WTC11 (cell line): ENCODE data around the gene PHPT1. TPM values are rescaled to one million over a fixed set of nuclear protein-coding genes. Genes with fewer than 3 reads are reported as not detected.
A peak's percentile ranks its signal among the peaks of the same experiment; 100 is the strongest.

Experiments
- ATF2 ChIP-seq: sonication (generic); formaldehyde crosslinking; IDR thresholded peaks from 2 replicates; pipeline ENCODE4 v1.8.1; 2022; ENCODE audit warnings: low read depth, missing genetic modification reagents, borderline replicate concordance
- CBFB ChIP-seq: sonication (generic); formaldehyde crosslinking; IDR thresholded peaks from 2 replicates; pipeline ENCODE4 v1.8.1; 2022; ENCODE audit warnings: mild to moderate bottlenecking, low read depth, missing genetic modification reagents
- CREB1 ChIP-seq: sonication (generic); formaldehyde crosslinking; IDR thresholded peaks from 2 replicates; pipeline ENCODE4 v1.8.0; 2023; ENCODE audit warnings: mild to moderate bottlenecking, missing genetic modification reagents
- CTCF ChIP-seq: fragments of 200-600 bp; IDR thresholded peaks from 2 replicates; pipeline ENCODE4 v1.8.0; 2022; ENCODE audit warnings: antibody characterized with exemption
- E2F5 ChIP-seq: sonication (generic); formaldehyde crosslinking; IDR thresholded peaks from 2 replicates; pipeline ENCODE4 v1.8.1; 2022; ENCODE audit warnings: mild to moderate bottlenecking, moderate library complexity, missing genetic modification reagents
- ETV6 ChIP-seq: sonication (generic); formaldehyde crosslinking; IDR thresholded peaks from 2 replicates; pipeline ENCODE4 v1.8.1; 2022; ENCODE audit warnings: mild to moderate bottlenecking, missing genetic modification reagents
- FOXK1 ChIP-seq: sonication (generic); formaldehyde crosslinking; IDR thresholded peaks from 2 replicates; pipeline ENCODE4 v1.8.0; 2022; ENCODE audit warnings: mild to moderate bottlenecking, moderate library complexity, missing genetic modification reagents
- NFYB ChIP-seq: sonication (generic); formaldehyde crosslinking; conservative IDR thresholded peaks from 2 replicates; pipeline ENCODE4 v1.8.0; 2022; ENCODE audit warnings: low read depth, missing genetic modification reagents
- SMAD3 ChIP-seq: sonication (generic); formaldehyde crosslinking; IDR thresholded peaks from 2 replicates; pipeline ENCODE4 v1.8.0; 2022; ENCODE audit warnings: missing genetic modification reagents, mild to moderate bottlenecking, borderline replicate concordance
- TP53 ChIP-seq: sonication (generic); formaldehyde crosslinking; IDR thresholded peaks from 2 replicates; pipeline ENCODE4 v1.8.1; 2023; ENCODE audit warnings: mild to moderate bottlenecking, missing genetic modification reagents
- USF2 ChIP-seq: sonication (generic); formaldehyde crosslinking; IDR thresholded peaks from 2 replicates; pipeline ENCODE4 v1.8.1; 2023; ENCODE audit warnings: mild to moderate bottlenecking, missing genetic modification reagents, moderate library complexity
- ZNF396 ChIP-seq: fragments of 250-450 bp; sonication (Bioruptor Pico); IDR thresholded peaks from 2 replicates; pipeline ENCODE4 v1.8.0; 2021; ENCODE audit warnings: mild to moderate bottlenecking, moderate library complexity, borderline replicate concordance
- ZNF423 ChIP-seq: fragments of 250-450 bp; sonication (Bioruptor Pico); IDR thresholded peaks from 2 replicates; pipeline ENCODE4 v2.1.2; 2022; ENCODE audit warnings: mild to moderate bottlenecking, moderate library complexity
- ZNF532 ChIP-seq: fragments of 250-450 bp; sonication (Bioruptor Pico); IDR thresholded peaks from 2 replicates; pipeline ENCODE4 v1.9.0; 2021; ENCODE audit warnings: mild to moderate bottlenecking, borderline replicate concordance
- ZNF671 ChIP-seq: fragments of 250-450 bp; sonication (Bioruptor Pico); IDR thresholded peaks from 2 replicates; pipeline ENCODE4 v1.8.0; 2021; ENCODE audit warnings: mild to moderate bottlenecking
- total RNA-seq: library from RNA; stranded (reverse); gene quantifications from 3 replicates; pipeline ENCODE4 v1.2.3, GENCODE V29; 2021
- TF ChIP-seq, protein P1 (sequence below): sonication (generic); formaldehyde crosslinking; conservative IDR thresholded peaks from 2 replicates; pipeline ENCODE4 v1.8.1; 2022; ENCODE audit warnings: mild to moderate bottlenecking, missing genetic modification reagents
- TF ChIP-seq, protein P2 (sequence below): fragments of 250-450 bp; sonication (Bioruptor Pico); IDR thresholded peaks from 2 replicates; pipeline ENCODE4 v2.1.2; 2022; ENCODE audit warnings: mild to moderate bottlenecking, moderate library complexity
- TF ChIP-seq, protein P3 (sequence below): fragments of 250-450 bp; sonication (Bioruptor Pico); IDR thresholded peaks from 2 replicates; pipeline ENCODE4 v1.8.0; 2021; ENCODE audit warnings: mild to moderate bottlenecking
- TF ChIP-seq, protein P4 (sequence below): sonication (generic); formaldehyde crosslinking; IDR thresholded peaks from 2 replicates; pipeline ENCODE4 v1.8.0; 2023; ENCODE audit warnings: missing genetic modification reagents
- TF ChIP-seq, protein P5 (sequence below): sonication (generic); formaldehyde crosslinking; IDR thresholded peaks from 2 replicates; pipeline ENCODE4 v1.8.1; 2023; ENCODE audit warnings: mild to moderate bottlenecking, missing genetic modification reagents, borderline replicate concordance

PHPT1 gene
- total RNA-seq, 1 experiment from 2014 or later, result 138 TPM

- TF ChIP-seq E2F5 (CRISPR knock-in tag) (no peak), SMAD3 (CRISPR knock-in tag) (no peak), NFYB (CRISPR knock-in tag) (no peak), ZNF423 (CRISPR knock-in tag) (no peak), TP53 (CRISPR knock-in tag) (no peak), ZNF671 (no peak), ZNF532 (no peak), ATF2 (CRISPR knock-in tag) (no peak), CBFB (CRISPR knock-in tag) (no peak), CREB1 (CRISPR knock-in tag) (no peak), USF2 (CRISPR knock-in tag) (peak; percentile 39), ZNF396 (CRISPR knock-in tag) (no peak), CTCF (no peak), ETV6 (CRISPR knock-in tag) (0 out of 2 replicates have a peak, but pooled peaks have one; percentile 12), FOXK1 (no peak)
- TF ChIP-seq, protein P1, sequence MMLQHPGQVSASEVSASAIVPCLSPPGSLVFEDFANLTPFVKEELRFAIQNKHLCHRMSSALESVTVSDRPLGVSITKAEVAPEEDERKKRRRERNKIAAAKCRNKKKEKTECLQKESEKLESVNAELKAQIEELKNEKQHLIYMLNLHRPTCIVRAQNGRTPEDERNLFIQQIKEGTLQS (CRISPR knock-in tag), result no peak
- TF ChIP-seq, protein P2, sequence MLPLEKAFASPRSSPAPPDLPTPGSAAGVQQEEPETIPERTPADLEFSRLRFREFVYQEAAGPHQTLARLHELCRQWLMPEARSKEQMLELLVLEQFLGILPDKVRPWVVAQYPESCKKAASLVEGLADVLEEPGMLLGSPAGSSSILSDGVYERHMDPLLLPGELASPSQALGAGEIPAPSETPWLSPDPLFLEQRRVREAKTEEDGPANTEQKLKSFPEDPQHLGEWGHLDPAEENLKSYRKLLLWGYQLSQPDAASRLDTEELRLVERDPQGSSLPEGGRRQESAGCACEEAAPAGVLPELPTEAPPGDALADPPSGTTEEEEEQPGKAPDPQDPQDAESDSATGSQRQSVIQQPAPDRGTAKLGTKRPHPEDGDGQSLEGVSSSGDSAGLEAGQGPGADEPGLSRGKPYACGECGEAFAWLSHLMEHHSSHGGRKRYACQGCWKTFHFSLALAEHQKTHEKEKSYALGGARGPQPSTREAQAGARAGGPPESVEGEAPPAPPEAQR (CRISPR knock-in tag), result no peak
- TF ChIP-seq, protein P3, sequence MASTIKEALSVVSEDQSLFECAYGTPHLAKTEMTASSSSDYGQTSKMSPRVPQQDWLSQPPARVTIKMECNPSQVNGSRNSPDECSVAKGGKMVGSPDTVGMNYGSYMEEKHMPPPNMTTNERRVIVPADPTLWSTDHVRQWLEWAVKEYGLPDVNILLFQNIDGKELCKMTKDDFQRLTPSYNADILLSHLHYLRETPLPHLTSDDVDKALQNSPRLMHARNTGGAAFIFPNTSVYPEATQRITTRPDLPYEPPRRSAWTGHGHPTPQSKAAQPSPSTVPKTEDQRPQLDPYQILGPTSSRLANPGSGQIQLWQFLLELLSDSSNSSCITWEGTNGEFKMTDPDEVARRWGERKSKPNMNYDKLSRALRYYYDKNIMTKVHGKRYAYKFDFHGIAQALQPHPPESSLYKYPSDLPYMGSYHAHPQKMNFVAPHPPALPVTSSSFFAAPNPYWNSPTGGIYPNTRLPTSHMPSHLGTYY, result no peak
- TF ChIP-seq, protein P4, sequence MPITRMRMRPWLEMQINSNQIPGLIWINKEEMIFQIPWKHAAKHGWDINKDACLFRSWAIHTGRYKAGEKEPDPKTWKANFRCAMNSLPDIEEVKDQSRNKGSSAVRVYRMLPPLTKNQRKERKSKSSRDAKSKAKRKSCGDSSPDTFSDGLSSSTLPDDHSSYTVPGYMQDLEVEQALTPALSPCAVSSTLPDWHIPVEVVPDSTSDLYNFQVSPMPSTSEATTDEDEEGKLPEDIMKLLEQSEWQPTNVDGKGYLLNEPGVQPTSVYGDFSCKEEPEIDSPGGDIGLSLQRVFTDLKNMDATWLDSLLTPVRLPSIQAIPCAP (CRISPR knock-in tag), result no peak
- TF ChIP-seq, protein P5, sequence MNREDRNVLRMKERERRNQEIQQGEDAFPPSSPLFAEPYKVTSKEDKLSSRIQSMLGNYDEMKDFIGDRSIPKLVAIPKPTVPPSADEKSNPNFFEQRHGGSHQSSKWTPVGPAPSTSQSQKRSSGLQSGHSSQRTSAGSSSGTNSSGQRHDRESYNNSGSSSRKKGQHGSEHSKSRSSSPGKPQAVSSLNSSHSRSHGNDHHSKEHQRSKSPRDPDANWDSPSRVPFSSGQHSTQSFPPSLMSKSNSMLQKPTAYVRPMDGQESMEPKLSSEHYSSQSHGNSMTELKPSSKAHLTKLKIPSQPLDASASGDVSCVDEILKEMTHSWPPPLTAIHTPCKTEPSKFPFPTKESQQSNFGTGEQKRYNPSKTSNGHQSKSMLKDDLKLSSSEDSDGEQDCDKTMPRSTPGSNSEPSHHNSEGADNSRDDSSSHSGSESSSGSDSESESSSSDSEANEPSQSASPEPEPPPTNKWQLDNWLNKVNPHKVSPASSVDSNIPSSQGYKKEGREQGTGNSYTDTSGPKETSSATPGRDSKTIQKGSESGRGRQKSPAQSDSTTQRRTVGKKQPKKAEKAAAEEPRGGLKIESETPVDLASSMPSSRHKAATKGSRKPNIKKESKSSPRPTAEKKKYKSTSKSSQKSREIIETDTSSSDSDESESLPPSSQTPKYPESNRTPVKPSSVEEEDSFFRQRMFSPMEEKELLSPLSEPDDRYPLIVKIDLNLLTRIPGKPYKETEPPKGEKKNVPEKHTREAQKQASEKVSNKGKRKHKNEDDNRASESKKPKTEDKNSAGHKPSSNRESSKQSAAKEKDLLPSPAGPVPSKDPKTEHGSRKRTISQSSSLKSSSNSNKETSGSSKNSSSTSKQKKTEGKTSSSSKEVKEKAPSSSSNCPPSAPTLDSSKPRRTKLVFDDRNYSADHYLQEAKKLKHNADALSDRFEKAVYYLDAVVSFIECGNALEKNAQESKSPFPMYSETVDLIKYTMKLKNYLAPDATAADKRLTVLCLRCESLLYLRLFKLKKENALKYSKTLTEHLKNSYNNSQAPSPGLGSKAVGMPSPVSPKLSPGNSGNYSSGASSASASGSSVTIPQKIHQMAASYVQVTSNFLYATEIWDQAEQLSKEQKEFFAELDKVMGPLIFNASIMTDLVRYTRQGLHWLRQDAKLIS (CRISPR knock-in tag), result no peak
Measured at GRCh38 chr9:136847088-136847825, 2.0 kb upstream of the PHPT1 start (continued).
